HG03025 (cell line): ENCODE data around the gene ATL2.
"Not testable (repeated sequence)": the region's sequence is repeated elsewhere in the genome, so short reads cannot be mapped to it uniquely, and the experiment has no call there.

Source experiments
- ATAC-seq: cut with Tn5 transposase; IDR thresholded peaks from one replicate; pipeline ENCODE4 v1.9.1; 2021; ENCODE audit warnings: mild to moderate bottlenecking, moderate library complexity; ENCODE audit not compliant: unreplicated experiment, low FRiP score

ATL2 gene

DNA sequence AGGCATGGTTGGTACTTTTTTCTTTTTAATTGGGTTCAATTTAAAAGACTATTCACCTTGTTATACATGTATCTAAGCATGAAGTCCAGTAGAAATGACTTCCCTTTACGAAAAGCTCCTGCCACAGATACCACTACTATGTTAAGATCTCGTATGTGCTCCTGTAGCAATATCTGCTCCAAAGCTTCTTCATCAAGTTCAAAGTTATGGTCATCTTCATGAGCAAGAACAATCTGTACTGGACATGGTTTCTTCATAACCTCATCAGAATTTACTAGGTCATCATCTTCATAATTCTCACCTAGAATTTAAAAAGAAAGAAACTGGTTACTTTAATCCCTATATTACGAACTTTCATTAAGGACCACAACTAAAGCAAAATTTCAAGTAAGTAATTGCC lies 33.9 kb downstream of the ATL2 start:
- ATAC-seq: no peak

DNA sequence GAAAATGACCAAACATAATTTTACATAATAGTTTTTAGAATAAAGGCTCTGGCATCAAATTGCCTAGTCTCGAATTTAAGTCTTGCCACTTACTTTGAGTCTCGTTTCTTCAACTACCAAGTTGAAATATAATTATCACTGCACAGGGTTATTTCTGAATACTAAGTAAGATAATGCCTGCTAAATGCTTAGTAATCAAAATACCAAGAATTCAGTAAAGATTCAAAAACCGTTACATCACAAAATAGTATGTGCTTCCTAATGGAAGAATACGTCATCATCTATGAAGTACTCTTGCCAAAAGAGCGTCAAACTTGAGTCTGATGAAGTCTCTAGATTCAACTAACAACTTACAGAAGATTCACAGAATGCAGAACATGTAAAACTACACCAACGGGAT lies 40.5 kb downstream of the ATL2 start:
- no peak for ATAC-seq

DNA sequence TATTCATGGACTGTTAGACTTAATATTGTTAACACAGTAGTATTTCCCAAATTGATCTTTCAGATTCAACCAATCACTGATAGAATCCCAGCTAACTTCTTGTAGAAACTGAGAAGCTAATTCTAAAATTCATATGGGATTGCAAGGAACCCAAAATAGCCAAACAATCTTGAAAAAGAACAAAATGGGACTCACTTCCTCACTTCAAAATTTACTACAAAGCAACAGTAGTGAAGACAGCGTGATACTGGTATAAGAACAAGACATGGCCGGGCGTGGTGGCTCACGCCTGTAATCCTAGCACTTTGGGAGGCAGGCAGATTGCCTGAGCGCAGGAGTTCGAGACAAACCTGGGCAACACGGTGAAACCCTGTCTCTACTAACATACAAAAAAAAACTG lies 46.3 kb downstream of the ATL2 start:
- no peak for ATAC-seq

DNA sequence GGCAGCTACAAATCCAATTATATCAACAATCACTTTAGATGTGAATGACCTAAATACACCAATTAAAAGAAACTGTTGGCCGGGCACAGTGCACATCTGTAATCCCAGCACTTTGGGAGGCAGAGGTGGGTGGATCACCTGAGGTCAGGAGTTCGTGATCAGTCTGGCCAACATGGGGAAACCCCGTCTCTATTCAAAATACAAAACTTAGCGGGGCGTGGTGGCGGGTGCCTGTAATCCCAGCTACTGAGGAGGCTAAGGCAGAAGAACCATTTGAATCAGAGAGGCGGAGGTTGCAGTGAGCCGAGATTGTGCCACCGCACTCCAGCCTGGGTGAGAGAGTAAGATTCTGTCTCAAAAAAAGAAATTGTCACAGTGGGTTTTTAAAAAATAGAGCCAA lies 49.5 kb downstream of the ATL2 start:
- ATAC-seq: no peak

DNA sequence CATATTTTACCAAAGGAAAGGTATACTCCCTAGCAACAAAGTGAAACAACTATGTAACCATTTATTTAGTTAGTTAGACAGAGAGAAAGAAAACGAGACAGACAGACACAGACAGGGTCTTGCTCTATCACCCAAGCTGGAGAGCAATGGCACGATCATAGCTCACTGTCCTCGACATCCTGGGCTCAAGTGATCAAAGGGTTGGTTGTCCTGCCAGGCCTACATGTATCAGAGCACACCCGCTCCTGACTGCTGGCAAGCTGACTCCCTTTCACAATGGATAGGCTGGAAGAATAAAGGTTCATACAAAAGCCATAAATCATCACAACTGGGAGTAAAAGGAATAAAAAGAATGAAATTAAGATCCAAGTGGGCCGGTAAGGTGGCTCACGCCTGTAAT lies 53.5 kb downstream of the ATL2 start:
- ATAC-seq: no peak

DNA sequence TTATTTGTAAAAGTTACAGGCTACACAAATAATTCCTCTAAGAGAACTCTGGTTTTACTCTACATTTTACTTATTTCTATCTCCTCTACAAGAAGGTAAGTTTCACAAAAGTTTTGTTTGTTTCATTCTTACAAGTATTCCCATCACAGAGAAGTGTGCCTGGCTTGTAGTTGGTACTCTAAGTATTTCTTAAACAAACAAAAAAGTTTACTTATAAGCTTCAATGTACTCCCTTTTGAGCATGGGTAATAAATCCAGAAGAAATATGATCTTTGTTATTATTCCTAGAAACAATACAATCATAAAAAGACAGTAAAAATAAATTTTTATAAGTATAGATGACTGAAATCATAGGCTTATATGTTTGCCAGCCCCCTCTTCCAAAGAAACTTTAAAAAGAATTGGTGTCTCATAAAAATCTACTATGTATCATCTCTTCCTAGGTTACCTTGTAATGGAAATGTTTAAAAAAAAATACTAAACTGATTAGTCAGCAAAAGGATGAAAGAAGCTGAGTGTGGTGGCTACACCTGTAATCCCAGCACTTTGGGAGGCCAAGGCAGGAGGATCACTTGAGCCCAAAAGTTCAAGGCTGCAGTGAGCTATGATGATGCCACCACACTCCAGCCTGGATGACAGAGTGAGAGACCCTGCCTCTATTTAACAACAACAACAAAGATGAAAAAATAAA lies 54.7 kb downstream of the ATL2 start:
- no peak for ATAC-seq

DNA sequence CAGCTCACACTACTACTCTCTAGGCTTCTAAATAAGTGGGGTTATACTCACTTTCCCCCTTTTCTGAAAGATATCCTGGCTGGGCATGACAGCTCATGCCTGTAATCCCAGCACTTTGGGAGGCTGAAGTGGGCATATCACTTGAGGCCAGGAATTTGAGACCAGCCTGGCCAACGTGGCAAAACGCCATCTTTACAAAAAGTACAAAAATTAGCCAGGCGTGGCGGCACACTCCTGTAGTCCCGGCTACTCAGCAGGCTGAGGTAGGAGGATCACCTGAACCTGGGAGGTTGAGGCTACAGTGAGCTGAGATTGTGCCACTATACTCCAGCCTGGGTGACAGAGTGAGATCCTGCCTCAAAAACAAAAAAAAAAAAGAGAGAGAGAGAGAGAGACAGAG lies 57.8 kb downstream of the ATL2 start:
- not testable (repeated sequence) for ATAC-seq

DNA sequence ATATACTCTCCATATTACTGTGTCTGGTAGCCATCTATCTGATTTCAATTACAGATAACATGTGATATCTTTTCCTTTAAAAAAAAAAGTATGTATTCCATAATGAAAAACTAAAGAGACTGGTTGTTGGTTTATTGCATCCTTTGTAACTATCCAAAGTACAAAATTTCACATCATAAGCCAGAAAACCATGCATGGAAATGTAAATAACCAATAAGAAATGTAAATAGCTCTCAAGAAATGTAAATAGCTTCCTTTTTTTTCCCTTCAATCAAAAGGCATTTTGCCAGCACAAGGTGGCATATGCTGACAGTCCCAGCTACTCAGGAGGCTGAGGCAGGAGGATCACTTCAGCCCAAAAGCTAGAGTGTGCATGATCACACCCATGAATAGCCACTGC lies 59.3 kb downstream of the ATL2 start:
- ATAC-seq: no peak

DNA sequence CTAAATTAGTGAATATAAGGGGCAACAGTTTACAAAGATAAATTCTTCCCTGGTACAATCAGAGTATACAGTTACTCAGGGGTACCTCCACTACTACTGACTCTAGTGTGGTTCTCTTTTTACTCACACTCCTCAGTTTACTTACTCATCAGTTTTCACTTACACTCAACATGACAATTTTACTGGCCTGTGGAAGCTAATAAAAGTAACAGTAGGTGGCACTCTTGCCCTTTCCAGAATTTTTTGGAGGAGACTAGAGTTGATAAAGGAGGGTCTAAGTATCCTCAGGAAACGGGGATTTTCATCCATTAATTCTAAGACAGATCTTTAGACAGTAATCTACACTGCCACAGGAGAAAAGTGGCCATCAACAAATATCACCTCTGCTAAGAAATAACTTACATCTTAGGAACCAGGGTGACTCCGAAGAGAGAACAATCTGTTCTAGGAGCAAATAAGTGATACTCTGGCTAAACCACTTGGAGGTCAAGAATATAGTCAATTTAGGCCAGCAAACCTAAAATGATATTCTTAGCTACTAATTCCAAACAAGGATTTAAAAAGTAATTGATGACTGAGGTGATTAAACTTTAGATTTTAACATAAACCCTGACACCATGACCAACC lies 61.3 kb downstream of the ATL2 start:
- no peak for ATAC-seq

DNA sequence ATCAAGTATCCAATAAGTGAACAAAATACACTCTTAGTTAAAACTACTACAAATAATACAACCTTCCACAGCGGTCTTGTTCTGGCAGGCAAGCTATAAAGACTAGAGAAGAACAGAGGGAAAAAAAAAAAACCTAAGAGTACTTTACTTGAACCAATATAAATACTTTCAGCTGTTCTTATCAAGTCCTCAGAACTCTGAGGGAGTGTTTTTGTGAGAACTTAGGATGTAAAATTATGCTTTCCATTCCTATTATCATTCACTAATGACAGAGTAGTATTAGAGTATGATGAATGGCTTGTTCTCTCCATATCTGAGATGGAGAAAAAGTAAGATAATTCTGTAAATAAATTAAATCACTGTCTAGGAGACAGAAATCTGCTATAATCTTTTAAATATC lies 68.3 kb downstream of the ATL2 start:
- no peak for ATAC-seq

DNA sequence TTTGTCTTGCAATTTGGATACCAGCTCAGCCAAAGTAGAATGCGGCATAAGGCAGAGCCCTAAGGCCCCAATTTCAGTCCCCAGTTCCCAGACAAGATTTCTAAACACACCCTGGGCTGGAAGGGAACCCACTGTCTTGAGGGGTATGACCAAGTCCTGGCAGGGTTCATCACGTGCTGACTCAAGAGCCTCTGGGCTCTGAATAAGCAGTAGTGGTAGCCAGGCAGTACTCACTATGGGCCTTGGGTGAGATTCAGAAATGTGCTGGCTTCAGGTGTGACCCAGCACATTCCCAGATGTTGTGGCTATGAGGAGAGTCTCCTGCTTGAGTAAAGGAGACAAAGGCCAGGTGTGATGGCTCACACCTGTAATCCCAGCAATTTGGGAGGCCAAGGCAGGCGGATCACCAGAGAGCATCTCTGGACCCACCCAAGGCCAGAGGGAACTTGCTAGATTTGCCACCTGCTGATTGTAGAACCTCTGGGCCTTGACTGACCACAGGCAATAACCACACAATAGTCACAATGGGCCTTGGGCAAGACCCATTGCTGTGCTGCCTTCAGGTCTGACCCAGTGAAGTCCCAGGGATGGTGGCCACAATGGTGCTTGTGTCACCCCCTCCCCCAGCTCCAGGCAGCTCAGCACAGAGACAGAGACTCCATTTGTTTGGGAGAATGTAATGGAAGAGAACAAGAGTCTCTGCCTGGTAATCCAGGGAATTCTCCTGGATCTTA lies 74.9 kb downstream of the ATL2 start:
- ATAC-seq: no peak

DNA sequence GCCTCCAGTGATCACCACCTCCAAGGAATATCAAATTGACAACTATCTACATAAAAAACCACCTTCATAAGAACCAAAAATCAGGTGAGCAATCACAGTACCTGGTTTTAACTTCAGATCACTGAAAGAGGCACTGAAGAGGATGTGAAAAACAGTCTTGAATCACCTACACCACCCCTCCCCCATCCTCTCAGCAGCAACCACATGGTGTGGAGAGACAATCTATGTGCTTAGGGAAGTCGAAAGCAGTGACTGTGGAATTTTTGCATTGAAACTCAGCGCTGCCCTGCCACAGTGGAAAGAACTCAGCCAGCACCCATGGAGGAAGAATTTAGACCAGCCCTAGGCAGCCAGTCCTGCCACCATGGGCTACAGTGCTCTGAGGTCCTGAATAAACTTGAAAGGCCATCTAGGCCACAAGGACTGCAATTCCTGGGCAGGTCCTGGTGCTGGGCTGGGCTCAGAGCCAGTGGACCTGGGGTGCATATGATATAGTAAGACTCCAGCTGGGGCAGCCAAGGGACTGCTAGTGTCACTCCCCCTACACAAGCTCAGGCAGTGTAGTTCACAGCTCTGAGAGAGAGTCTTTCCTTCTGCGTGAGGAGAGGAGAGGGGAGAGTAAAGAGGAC lies 75.6 kb downstream of the ATL2 start:
- ATAC-seq: no peak

DNA sequence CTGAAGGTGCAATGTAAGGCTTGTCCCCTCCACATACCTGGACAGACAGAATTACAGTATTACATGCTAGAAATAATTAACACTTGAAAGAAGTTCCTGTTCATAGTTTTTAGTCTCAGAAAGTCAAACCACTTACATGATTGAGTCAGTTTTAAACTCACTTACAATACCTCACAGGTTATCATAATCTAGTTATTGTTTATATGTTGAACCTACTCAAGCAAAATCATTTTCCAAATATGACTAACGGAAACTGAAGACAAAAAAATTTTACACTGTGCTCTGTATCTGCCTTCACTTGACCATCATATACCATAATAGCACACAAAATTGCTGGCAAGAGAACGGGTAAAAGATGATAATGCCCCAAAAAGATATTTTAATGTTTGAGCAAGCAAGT lies 78.5 kb downstream of the ATL2 start:
- ATAC-seq: no peak

DNA sequence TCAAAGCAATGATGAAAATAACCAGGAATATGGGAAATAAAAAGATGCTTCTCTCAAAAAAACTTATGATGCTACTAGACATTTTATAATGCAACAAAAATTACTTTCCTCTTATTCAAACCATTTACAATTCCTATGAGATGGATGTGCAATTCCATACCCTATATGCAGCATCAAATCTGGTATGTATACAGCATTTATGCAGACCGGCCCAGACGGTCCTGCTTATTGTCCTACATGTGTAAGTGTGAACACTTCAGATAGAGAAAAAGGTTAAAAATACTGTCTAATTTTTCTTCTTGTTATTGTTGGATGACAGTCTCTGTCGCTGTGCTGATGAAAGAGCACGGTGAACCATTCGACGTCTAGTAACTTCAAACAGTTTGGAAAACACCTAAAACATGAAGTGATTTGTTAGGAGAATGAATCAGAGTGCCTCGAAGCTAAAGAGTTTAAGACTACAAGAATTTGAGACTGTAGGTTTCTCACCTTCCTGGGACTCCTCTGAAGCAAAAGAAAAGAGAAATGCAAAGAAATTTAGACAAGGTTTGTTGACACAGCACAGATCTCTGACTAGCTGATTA lies 80.8 kb downstream of the ATL2 start:
- ATAC-seq: no peak

DNA sequence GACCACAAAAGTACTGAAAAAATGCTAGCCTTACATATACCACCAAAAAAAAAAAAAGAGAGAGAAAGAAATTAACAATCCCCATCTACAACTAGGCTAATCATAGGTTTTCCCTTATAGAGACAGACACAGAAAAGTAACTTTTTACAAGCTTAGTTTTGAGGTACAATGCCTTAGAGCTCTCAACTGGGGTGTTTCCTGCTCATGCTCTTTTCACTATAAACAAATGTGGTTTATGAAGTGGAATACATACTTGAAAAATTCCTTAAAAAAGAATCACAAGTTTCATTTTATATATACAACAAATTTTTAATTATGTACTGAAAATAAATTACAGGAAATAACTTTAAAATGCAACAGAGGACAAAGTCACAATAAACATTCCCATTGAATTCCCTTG lies 82.5 kb downstream of the ATL2 start:
- ATAC-seq: no peak

DNA sequence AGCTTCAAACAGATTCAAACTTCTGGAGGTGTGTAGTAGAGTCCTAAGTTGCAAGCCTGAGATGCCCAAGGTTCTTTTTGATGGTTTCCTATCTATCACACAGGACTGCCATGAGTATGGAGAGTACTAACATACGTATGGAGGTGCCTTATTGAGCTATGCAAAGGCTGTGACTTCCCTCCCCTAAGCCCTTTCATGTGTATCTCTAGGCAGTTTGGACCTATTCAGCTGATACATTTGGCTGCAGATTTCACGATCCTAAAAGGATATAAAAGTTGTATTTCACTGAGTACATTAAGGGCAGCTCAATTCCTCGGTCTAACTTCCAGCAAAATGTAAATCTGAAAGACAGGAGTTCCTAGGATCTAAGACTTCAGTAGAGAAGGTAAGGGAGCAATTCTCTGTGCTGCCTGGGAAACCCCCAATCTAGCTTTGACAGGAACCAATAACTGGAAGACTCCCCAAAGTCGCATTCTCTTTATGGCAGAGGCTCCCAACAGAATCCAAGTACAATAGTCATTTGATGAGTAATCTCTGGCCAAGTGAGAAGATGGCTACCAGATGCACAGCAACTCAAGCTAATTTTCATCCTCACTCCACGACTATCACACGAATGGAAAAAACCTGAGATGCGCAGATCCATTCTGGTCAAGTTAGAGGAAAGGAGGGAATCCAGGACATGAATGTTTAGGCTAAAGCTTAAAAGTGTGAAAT lies 83.8 kb downstream of the ATL2 start:
- ATAC-seq: no peak

DNA sequence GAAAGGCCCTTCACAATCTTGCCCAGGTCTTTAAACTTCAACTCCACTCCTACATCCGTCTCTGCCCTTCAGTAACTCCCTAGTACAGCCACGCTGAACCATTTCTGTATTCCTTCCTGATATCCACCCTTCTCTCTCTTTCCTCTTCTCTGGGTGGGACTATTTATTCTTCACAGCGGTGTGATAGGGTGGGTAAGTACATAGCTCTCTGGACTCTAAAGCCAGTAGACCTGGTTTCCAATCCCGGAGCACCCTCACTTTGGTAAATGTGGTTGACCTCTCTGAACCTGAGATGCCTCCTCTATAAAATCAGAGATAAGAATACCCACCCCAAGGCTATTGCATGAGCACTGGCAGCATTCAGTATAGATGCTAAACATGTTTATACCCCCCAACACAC lies 86.7 kb downstream of the ATL2 start:
- no peak for ATAC-seq

DNA sequence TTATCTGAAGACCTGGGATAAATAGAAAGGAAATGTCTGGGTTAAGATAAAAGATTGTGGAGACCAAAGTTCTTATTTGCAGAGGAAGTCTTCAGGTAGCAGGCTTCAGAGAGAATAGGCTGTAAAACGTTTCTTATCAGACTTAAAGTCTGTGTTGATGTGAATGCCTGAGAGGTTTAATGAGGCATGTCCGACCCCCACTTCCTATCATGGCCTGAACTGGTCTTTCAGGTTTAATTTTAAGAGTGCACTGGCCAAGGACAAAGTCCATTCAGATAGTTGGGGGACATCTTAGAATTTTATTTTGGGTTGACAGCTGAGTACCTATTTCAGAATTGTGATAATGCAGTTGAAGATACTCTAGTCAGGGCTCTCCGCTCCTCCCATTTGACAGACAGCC lies 92.1 kb downstream of the ATL2 start:
- no peak for ATAC-seq

DNA sequence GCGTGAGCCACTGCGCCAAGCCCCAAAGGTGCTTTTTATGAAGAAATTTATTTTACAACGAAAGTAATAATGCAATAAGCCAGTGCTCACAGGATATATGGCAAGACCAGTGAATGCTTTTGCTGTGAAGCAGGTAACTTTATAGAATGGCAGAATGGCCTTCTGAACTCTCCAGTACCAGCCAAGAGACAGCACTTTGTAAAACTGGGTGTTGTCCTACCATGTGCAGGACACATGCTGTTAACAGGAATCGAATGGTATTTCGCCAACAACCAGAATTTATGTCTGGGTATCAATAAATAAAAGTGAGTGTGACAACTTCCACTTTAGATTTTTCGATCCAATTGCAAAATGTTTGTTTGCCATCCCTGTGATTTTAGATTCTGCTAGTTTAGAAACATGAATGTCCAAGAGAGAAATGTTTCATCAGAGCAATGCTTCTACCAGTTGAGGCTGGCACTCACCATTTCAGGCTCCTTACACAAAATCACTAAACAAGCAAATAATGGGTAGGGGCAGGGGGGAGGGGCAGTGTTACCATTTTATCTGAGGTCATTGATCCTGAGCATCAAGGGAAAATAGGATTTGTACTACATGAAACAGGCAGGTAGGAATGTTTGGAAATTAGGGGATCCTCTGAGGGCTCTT lies 95.9 kb downstream of the ATL2 start:
- no peak for ATAC-seq

DNA sequence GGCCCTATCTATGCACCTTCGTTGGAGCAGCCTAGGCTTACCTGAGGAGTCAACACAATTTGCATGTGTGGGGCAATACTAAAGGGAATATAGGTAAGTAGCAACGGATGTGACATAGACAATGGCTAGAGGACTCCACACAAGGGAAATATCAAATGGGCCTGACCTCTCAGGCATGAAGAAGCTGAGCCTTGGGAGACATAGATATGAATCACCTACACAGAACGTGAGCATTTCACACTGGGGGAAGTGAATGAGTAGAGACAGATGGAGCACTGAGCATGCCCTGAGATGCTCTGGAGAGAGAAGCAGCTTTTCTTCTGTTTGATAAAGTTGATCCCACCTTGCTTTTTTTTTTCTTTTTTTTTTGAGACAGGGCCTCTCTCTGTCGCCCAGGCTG lies 97.9 kb downstream of the ATL2 start:
- no peak for ATAC-seq
